C4-2B (cell line): ENCODE measurements around the gene EVI5L.

ENCODE experiments used
- H3K27ac ChIP-seq: fragments of 450-650 bp; 2 replicates; pipeline ENCODE4 v1.5.1; 2017
- CTCF ChIP-seq: fragments of 450-650 bp; conservative IDR thresholded peaks from 2 replicates; pipeline ENCODE4 v1.5.1; 2017; ENCODE audit warnings: mild to moderate bottlenecking
- ZFX ChIP-seq: fragments of 450-650 bp; IDR thresholded peaks from 2 replicates; pipeline ENCODE4 v1.6.1; 2017

EVI5L gene

GRCh38 chr19:7818806-7819205, 11.2 kb upstream of the EVI5L start:
- no peak for TF ChIP-seq CTCF
- TF ChIP-seq ZFX = no peak
- no peak overlapping the region for H3K27ac ChIP-seq

GRCh38 chr19:7819337-7819736, 10.7 kb upstream of the EVI5L start:
- H3K27ac ChIP-seq = no peak overlapping the region
- TF ChIP-seq ZFX (no peak), CTCF (no peak)

GRCh38 chr19:7820588-7820987, 9.4 kb upstream of the EVI5L start:
- no peak overlapping the region for H3K27ac ChIP-seq
- TF ChIP-seq ZFX = no peak
- no peak for TF ChIP-seq CTCF

- no peak overlapping the region for H3K27ac ChIP-seq
- no peak for TF ChIP-seq CTCF
- TF ChIP-seq ZFX = no peak
Observed at GRCh38 chr19:7822910-7823515, 7.0 kb upstream of the EVI5L start.

GRCh38 chr19:7823686-7824301, 6.2 kb upstream of the EVI5L start:
- no peak for TF ChIP-seq ZFX
- no peak for TF ChIP-seq CTCF
- H3K27ac ChIP-seq = no peak overlapping the region

GRCh38 chr19:7829166-7829520, 875 bp upstream of the EVI5L start:
- H3K27ac ChIP-seq = peak overlapping the region; percentile 55
- TF ChIP-seq CTCF = no peak
- no peak for TF ChIP-seq ZFX

GRCh38 chr19:7830272-7830771, 304 bp downstream of the EVI5L start:
- TF ChIP-seq ZFX (peak; percentile 66; the same call in 1 of the 2 replicates), CTCF (no peak)
- peak overlapping the region; percentile 55 for H3K27ac ChIP-seq
